HG03342 (cell line): Measurements from ENCODE around the gene TEX44.
"Not testable (repeated sequence)": the region's sequence is repeated elsewhere in the genome, so short reads cannot be mapped to it uniquely, and the experiment has no call there.

Source experiments
- ATAC-seq: cut with Tn5 transposase; IDR thresholded peaks from one replicate; pipeline ENCODE4 v1.9.1; 2021; ENCODE audit warnings: mild to moderate bottlenecking, moderate library complexity; ENCODE audit not compliant: unreplicated experiment

Gene TEX44

DNA sequence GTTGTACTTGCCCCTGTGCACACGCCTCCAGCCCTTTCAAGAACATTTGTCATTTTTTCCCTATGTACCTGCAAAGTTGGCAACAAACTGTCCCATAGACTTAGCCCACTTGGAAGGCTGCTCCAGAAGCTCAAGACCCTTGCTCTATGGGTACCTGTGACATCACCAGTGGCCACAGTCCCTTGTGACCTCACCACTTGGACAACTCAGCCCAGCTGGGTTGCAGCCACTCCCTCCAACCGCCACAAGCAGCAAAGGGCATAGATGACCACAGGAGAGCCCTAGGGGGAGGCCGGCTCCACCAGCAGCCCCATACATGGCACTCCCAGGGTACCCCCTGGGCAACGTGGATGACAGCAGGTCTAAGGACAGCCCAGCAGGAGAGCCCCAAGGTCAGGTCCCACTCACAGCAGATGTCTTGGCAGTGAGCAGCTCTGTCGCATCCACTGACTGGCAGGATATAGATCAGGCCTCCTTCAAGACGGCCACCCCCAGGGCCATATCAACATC lies at the start of gene TEX44:
Gene TEX44 (plus strand): TSS at position 229 of the 510 bp plus-strand sequence. CDS start 88 bp downstream, at position 317.
- no peak for ATAC-seq

DNA sequence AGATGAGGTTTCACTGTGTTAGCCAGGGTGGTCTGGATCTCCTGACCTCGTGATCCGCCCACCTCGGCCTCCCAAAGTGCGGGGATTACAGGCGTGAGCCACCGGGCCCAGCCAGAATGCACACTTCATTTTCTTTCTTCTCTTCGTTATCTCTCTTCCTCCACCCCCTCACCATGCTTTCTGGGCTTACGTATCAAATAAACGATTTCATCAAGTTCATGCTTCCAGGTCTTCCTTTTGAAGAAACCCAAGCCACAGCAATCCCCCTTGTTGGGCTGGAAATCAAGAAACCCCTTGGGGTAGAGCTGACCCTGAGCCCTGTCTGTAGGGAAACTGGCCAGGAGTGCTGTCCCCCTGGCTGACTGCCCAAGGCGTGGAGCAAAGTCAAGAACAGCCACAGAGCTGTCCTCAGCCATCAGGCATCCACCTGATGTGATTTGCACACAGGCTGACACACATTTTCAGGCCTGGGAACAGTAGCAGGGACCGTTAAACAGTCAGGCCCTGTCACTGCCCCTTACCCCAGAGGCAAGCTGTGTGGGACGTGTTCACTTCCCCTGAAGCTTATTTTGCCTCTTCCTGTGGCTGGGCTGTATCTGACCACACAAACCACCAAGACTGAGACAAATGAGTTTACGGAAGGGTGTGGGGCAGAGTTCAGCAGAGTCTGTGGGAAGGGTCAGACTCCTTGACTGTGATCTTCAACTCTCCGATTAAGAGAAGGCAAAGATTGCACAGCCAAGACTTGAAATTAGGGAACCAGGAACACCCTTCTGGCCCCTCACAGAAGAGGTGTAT lies 47.4 kb upstream of the TEX44 start:
- peak; percentile 98 for ATAC-seq

DNA sequence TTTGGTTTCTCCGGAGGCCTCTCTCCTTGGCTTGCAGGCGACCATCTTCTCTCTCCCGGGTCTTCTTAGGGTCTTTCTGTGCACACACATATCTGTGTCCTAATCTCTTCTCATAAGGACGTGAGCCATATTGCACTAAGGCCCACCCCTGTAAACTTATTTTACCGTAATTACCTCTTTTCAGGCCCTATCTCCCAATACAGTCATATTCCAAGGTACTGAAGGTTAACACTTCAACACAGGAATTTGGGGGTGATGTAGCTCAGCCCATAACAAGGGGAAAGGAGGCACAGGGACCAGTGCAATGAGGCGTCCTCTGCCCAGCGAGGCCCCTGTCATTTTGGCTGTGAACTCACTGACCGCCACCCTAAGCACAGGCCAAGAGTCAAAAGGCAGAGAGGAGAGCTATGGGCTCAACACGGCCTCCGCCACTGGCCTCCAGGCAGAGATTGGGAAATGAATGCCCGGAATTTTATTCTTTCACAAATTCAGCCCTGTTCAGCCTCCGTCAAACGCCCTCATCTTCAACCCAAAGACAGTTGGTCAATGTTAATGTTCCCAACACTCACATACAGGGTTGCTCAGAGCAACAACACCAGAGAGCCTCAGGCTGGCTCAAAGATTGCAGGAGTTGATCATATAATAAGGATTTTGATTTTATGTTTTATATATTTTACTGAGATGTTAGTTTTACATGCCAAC lies 46.5 kb upstream of the TEX44 start:
- no peak for ATAC-seq

DNA sequence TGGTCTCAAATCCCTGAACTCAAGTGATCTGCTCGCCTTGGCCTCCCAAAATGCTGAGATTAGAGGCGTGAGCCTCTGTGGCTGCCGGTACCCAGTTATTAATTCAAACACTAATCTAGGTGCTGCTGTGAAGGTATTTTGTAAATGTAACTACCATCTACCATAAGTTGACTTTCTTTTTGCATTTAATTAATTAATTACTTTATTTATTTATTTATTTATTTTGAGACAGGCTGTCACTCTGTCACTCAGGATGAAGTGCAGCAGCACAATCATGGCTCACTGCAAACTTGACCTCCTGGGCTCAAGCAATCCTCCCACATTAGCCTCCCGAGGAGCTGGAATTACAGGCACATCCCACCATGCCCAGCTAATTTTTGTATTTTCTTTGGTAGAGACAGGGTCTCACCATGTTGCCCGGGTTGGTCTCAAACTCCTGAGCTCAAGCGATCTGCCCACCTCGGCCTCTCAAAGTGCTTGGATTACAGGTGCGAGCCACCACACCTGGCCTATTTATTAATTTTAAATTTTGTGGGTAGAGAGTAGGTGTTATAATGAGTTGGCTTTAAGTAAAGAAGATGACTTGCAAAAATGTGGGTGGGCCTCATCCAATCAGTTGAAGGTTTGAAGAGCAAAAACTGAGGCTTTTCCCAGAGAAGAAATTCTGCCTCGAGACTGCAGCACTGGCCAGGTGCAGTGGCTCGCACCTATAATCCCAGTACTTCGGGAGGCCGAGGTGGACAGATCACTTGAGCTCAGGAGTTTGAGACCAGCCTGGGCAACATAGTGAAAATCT lies 45.2 kb upstream of the TEX44 start:
- no peak for ATAC-seq

DNA sequence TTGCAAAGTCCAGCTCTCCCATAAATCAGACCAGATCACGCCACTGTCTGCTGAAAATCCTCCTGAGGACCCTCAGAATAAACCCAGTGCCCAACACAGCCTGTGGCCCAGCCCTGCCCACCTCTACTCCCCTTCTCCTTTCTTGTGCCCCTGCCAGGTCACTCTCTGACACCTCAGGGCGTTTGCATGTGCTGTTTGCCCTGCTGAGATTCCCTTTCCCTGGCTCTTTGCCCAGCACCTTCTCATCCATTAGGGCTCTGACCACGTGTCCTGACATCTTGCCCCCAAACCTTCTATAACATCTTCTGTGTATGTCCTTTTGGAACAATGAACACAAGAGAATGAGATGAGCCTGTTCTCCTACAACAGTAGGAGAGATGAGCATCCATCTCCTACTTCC lies 43.9 kb upstream of the TEX44 start:
- ATAC-seq: no peak

DNA sequence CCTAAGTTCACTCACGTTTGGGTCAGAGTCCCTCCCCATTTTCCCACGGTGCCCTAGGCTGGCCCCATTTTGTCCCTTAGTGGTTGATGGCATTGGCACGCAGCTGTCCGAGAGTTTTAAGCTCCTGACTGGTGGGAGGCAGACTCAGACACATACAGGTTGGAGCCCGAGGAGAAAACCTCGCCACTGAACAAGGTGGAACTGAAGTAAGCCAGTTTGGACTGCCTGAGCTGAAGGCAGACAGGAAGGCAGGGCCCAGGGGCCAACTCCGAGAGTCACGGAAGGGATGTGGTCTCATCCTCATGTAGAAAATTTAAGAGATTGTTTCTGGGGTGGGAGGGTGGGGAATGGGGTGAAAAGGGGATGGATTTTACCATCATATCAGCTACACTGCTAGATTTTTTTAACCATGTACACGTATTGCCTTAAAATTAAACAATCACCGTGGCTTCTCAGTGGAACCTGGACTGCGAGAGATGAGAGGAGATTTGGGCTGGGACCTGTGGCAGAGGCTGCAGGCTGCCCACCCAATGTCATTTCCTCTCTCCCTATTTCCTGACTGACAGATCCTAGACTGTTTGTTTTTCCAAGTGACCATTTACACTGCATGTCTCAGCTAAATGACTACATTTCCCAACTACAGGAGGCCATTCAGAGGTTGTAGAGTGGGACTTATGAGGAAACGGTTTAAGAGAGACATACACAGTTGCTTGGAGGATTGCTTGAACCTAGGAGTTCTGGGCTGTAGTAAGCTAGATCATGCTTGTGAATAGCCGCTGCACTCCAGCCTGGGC lies 43.0 kb upstream of the TEX44 start:
- no peak for ATAC-seq

DNA sequence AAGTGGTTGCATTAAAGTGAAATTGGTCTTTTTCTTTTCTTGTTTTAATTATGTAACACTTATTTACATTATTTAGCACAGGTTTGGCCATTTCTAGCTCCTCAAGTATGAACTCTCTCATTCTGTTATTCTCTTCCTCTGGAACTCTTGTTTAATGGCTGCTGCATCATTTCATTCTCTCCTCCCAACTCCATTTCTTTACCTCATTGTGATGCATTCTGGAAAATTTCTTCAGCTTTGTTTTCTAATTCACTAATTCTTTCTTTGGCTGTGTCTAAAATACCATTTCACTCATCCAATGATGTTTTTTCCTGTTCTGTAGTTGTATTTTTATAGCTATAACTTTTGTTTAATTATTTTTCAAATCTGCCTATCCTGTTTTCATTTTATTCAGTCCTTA lies 39.9 kb upstream of the TEX44 start:
- ATAC-seq: no peak

DNA sequence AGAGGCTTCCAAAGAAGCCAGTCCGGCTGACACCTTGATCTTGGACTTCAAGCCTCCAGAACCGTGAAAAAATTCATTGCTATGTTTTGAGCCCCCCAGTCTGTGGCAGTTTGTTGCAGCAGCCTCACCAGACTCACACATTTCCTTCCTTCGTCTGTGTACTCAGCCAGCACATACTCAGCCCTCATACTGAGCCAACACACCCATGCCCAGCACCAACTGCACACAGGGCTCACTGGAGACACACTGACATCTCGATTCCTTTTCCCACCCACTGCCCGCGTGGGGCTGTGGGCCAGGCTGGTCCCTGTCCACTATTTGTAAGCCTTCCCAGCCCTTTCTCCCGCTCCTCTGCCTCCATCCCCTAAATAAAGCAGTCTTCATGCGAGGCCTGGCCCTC lies 38.3 kb upstream of the TEX44 start:
- no peak for ATAC-seq

DNA sequence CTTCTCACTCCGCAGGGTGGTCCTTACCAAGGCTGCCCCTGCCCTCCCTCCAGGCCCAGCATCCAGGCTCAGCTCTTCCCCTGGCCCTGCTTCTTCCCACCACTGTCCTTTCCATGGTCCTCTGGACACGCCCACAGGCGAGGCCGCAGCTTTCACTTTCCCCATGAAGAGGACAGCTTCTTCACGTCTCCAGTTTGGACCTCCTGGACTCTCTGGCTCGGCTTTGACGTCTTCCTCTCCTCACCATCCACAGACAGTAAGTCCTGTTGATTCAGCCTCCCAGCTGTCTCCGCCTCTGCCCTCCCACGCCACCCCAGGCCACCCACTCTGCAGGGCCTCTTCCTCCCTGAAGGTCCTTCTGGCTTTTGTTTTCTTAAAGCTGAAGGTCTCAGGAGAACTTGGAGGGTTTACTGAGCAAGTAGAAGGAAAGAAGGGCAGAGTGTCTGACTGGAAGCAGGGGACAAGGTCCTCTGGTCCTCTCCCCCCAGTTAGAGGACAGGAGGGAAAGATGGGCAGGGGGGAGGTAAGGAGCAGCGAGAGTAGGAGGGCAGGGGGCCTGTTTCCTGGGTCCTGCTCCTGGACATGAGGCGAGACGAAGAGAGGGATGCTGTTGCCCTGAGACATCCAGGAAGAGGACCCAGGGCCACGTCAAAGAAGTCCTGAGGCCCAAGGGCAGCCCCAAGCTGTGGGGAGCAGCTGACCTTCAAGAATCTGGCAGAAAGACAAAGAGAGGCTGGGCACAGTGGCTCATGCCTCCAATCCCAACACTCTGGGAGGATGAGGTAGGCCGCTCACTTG lies 37.7 kb upstream of the TEX44 start:
- ATAC-seq: no peak

DNA sequence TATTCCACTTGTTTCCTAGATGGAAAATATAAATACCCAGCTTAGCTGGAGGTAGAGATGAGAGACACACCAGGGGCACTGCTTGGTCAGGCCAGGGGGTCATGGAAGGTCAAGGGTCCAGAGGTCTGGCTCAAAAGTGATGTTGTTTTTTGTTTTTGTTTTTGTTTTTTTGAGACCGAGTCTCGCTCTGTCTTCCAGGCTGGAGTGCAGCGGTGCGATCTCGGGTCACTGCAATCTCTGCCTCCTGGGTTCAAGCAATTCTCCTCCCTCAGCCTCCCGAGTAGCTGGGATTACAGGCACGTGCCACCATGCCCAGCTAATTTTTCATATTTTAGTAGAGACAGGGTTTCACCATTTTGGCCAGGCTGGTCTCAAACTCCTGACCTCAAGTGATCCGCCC lies 36.2 kb upstream of the TEX44 start:
- not testable (repeated sequence) for ATAC-seq

DNA sequence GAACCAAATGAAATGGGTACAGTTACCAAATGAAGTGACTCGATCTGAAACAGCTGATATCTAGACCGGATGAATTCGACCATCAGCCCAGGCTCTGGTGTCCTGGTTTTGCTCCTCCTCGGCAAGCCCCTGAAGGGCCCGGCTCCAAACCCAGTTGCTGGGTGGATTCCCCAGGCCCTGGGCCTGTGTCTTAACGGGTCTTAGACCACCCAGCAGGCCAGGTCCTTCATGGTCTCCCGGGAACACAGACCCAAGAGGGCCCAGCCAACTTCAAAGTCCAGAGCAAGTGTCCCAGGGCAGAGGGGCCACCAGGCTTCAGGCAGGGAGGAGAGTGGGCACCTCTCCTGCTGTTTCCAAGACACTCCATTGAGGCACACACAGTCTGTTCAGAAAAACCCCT lies 35.7 kb upstream of the TEX44 start:
- no peak for ATAC-seq

DNA sequence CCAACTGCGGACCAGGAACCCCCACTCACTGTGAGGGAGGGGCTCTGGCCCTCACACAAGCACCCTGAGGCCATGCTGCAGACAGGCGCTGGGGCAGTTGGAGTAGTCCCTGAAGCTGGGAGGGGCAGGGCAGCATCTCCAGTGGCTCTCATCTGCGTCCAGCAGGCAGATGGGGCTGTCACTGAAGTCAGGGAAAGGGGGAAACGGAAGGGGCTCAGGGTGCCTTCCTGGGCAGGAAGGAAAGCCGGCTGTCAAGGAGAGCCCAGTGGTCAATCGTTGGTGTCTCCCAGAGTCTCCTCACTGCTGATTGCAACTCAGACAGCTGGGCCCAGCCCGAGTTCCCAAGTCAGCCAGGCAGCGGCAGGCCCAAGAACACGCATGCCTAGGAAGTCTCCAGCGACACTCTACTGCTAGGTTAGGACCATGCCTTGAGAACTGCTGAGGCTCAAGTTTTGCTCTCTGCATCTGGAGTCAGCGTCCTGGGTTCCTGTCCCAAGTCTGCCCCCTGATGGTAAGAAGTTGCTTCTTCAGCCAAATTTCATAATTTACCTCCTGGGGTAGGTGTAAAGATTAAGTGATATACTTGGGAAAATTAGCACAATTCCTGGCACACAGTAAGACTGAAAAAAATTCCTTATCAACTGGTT lies 35.0 kb upstream of the TEX44 start:
- peak; percentile 82 for ATAC-seq

DNA sequence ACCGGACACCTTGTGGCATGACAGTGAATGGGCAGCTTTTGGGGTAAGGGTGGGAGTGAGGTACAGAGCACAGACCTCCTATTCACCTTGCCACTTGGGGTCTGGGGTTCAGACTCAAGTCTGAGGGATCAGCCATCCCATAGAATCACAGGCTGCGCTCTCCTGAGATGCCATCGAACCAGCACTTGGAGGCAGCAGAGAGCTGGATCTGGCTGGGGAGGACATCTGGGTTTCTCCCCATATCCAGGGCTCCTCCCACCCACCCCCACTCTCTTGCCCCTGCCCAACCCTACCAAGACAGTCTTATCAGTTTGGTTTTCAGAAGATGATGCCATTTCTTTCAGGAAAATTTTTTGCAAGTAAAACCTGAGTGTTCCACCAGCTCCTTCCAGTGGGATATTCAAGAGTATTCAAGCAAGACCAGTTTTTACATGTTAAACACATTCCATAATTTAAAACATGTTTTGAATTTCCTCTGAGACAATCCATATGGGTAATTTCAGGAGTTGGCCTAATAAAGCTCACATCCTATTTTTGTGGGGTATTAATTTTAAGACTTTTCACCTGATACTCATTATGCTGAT lies 29.2 kb upstream of the TEX44 start:
- ATAC-seq: peak; percentile 58

DNA sequence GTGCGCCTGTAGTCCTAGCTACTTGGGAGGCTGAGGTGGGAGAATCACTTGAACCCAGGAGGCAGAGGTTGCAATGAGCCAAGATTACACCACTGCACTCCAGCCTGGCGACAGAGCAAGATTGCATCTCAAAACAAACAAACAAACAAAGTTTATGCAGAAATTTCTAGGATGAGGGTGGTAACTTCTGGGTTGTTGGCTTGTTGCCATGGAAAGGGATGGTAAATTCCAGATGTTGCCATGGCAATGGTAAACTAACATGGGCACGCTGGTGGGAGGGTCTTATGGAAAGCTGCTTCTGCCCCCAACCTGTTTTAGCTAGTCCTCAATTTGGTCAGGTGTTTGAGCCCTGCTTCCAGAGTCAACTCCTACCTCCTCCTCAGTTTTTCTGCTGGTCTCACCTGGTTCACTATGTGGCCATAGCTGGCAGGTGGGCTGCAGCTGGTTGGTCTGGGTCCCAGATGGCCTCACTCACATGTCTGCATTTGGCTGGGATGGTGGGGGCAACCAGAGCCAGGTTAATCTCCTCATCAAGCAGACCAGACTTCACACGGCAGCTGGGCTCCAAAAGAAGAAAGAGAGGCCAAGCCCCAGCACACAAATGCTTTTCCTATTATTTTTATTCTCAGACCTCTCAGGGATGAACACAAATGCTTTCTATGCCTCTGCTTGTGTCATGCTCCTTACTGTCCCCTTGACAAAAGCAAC lies 26.6 kb upstream of the TEX44 start:
- ATAC-seq: no peak

DNA sequence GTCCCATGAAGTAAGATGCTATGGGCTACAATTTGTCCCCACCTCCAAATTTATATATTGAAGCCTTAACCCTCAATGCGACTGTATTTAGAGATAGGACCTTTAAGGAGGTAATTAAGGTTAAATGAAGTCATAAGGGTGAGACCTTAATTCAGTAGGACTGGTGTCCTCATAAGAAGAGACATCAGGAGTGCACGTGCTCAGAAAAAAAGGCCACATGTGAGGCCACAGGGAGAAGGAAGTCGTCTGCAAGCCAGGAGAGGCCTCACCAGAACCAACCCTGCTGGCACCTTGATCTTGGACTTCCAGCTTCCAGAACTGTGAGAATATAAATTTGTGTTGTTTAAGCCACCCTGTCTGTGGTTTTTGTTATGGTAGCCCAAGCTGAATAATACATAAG lies 25.5 kb upstream of the TEX44 start:
- ATAC-seq: no peak

DNA sequence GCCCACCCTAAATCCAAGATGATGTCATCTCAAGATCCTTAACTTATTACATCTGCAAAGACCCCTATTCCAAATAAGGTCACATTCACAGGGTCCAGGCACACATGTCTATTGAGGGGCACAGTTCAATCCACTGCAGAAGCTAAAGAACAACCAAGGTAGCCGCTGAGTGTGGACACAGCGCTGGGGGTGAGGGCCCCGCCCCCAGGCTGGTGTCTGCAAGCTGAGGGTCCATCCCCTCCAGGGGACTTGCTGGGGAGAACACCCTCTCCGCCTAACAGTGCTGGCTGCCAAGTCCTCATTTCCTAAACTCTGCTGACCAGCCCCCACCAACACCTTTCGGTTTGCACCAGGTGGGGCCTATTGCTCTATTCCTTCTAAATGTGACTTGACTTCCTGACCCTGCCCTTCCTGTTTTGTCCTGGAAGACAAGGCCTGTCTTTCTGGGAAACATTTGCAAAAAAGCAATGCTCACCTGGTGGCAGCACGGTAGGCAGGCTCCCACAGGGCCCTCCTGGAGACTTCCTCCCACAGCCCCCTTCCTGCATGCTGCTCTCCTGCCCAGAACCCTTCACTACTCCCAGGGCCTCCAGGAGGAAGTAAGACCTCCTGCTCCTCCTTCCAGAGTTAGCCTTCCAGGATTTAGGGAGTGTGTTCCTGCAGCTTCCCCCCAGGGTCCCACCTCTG lies 24.4 kb upstream of the TEX44 start:
- no peak for ATAC-seq

DNA sequence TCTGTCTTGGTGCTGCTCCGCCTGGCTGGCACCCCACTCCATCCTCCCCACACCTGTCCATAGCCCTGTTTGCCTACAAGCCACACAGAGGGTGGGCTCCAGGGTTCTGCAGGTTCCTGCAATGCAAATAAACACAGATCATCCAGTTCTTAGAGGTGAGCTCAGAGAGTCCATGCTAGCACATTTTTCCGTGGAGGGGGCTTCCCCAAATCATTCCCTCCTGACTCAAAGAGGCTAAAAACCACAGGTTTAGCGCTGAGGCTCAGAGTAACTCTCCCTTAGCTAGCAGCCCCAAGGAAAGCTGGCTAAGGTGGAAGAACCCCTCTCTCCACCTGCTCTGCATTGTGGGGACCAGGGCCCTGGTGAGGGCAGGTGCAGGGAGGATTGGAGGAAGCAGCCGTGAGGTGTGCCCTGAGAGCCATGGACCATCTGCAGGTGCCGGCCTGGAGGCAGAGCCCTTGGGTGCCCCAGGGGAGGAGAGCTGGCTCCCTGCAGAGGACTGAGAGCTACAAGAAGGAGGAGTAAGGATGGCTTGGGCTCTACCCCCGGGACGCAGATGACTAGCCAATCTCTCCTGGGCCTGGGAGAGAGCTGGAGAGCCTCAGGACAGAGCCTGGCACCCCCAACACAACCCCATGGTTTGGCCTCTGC lies 23.8 kb upstream of the TEX44 start:
- no peak for ATAC-seq
